ENCODE results near the gene BSND.
"Not testable (repeated sequence)": the region's sequence is repeated elsewhere in the genome, so short reads cannot be mapped to it uniquely, and the experiment has no call there.

Gene BSND

DNA sequence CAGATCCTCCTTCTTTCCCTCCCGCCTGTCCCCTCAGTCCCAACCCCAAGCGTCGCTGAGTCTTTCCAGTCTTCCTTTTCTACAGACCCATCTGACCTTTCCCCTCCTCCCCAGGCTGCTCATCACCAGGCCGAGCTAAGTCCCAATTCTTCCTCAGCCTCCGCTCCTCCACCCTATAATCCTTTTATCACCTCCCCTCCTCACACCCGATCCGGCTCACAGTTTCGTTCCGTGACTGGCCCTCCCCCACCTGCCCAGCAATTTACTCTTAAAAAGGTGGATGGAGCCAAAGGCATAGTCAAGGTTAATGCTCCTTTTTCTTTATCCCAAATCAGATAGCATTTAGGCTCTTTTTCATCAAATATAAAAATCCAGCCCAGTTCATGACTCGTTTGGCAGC, 25.4 kb downstream of the BSND start:
- DNase-seq, result not testable (repeated sequence)

DNA sequence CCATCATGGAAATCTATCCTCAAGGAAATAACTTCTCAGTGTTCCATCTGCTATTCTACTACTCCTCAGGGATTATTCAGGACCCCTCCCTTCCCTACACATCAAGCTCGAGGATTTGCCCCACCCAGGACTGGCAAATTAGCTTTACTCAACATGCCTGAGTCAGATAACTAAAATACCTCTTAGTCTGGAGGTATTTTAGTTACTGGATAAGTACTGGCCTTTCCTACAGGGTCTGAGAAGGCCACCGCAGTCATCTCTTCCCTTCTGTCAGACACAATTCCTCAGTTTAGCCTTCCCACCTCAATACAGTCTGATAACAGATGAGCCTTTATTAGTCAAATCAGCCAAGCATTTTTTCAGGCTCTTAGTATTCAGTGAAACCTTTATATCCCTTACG, 27.9 kb downstream of the BSND start:
- not testable (repeated sequence) for DNase-seq

DNA sequence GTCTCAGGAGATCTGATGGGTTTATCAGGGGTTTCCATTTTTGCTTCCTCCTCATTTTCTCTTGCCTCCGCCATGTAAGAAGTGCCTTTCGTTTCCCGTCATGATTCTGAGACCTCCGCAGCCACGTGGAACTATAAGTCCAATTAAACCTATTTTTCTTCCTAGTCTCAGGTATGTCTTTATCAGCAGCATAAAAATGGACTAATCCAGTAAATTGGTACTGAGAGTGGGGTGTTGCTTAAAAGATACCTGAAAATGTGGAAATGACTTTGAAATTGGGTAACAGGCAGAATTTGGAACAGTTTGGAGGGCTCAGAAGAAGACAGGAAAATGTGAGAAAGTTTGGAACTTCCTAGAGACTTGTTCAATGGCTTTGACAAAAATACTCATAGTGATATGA, 32.4 kb downstream of the BSND start:
- not testable (repeated sequence) for DNase-seq

GRCh38 chr1:55033265-55033614, 34.5 kb downstream of the BSND start:
- no peak for DNase-seq

- DNase-seq, result no peak
These were observed 35.9 kb downstream of the BSND start for GRCh38 chr1:55034476-55035133.

- peak; percentile 35 for DNase-seq
These were observed 37.2 kb downstream of the BSND start for GRCh38 chr1:55035904-55036303.

GRCh38 chr1:55037733-55038551, 39.2 kb downstream of the BSND start:
- DNase-seq, result no peak

GRCh38 chr1:55038552-55038838, 39.8 kb downstream of the BSND start:
- no peak for DNase-seq

DNA sequence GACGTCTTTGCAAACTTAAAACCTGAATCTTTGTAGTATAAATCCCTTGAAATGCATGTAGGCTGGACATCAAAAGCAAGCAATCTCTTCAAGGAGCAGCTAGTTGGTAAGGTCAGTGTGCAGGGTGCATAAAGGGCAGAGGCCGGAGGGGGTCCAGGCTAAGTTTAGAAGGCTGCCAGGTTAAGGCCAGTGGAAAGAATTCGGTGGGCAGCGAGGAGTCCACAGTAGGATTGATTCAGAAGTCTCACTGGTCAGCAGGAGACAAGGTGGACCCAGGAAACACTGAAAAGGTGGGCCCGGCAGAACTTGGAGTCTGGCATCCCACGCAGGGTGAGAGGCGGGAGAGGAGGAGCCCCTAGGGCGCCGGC, 40.2 kb downstream of the BSND start:
- DNase-seq, result no peak

DNA sequence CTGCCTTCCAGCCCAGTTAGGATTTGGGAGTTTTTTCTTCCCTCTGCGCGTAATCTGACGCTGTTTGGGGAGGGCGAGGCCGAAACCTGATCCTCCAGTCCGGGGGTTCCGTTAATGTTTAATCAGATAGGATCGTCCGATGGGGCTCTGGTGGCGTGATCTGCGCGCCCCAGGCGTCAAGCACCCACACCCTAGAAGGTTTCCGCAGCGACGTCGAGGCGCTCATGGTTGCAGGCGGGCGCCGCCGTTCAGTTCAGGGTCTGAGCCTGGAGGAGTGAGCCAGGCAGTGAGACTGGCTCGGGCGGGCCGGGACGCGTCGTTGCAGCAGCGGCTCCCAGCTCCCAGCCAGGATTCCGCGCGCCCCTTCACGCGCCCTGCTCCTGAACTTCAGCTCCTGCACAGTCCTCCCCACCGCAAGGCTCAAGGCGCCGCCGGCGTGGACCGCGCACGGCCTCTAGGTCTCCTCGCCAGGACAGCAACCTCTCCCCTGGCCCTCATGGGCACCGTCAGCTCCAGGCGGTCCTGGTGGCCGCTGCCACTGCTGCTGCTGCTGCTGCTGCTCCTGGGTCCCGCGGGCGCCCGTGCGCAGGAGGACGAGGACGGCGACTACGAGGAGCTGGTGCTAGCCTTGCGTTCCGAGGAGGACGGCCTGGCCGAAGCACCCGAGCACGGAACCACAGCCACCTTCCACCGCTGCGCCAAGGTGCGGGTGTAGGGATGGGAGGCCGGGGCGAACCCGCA, 40.8 kb downstream of the BSND start, which contains the start of gene PCSK9:
TSS of gene PCSK9 (plus strand) at position 207 of the 741 bp plus-strand sequence. CDS start at position 497, 290 bp downstream.
- peak; percentile 71 for DNase-seq

DNA sequence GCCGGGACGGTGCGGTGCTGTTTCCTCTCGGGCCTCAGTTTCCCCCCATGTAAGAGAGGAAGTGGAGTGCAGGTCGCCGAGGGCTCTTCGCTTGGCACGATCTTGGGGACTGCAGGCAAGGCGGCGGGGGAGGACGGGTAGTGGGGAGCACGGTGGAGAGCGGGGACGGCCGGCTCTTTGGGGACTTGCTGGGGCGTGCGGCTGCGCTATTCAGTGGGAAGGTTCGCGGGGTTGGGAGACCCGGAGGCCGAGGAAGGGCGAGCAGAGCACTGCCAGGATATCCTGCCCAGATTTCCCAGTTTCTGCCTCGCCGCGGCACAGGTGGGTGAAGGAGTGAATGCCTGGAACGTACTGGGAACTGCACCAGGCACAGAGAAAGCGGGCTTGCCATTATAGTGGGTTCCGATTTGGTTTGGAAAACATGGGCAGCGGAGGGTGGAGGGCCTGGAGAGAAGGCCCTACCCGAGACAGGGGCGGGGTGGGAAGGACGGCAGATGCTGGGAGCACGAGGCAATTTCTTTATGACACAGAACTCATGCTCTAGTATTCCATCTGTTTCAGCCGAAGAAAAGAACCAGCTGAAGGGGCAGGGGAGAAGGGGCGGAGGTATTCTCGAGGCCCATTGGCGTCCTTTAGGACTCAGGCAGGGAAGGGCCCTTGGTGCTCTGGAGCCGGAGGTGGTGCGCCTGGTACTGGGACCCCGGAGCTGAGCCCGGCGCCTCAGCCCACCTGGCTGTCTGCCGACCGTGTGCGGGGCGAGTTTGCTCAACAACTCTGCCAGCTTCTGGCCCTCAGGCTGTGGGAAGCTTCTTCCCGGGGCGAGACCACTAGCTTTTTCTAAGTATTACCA, 41.6 kb downstream of the BSND start:
- DNase-seq, result peak; percentile 34

GRCh38 chr1:55040933-55041494, 42.3 kb downstream of the BSND start:
- peak; percentile 26 for DNase-seq

DNA sequence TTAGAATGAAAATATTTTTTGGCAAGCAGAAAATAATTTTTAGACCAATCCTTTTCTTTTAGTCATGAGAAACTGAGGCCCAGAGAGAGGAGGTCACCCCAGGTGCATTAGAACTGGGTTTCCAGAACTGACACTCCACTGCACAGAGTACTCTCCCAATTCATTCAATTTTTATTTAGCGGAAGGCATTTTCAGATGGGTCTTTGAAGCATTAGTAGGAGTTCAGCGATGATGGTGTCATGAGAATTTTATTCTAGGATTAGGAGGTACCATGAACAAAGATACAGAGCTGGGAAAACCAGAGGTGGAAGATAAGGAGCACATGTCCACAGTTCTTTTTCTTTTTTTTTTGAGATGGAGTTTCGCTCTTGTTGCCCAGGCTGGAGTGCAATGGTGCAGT, 42.9 kb downstream of the BSND start:
- no peak for DNase-seq

- DNase-seq, result no peak
These were observed 44.3 kb downstream of the BSND start for GRCh38 chr1:55043011-55043410.

- no peak for DNase-seq
These were observed 45.0 kb downstream of the BSND start for GRCh38 chr1:55043726-55044125.

DNA sequence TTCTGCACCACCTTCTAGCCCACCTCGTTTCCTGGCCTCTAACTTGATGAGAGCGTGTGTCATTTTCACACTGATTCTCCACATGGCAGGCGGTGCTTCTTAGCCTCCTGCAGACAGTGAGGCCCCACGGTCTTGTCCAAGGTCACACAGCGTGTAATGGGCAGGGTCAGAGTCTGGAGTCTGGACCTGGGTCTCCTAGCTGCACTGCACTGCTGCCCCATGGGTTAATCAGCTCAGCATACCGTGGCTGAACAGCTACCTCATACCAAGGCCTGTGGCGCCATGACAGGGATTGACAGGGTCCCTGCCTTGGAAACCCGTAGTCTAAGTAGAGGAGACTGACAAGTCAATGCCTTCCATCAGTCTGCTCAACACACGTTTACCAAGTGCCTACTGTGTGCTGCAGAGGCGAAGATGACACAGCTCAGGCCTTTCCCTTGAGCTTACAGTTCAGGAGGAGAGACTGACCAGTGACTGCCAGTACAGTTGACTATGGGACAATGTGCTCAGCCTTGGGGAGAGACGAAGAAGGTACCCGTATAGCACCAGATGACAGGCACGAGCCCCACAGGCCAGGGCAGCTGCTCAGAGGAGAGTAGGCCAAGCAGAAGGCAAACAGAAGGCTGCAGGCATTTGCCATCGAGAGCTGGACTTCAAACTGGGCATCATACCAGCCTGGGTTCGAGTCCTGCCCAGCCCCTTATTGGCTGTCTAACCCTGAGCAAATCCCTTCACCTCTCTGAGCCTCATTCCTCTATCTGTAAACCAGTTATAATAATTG, 46.1 kb downstream of the BSND start:
- DNase-seq, result no peak

- DNase-seq, result no peak
These were observed 46.7 kb downstream of the BSND start for GRCh38 chr1:55045430-55045829.

- no peak for DNase-seq
These were observed 48.1 kb downstream of the BSND start for GRCh38 chr1:55046871-55047270.

- no peak for DNase-seq
These were observed 48.9 kb downstream of the BSND start for GRCh38 chr1:55047611-55048010.

- DNase-seq, result no peak
These were observed 49.9 kb downstream of the BSND start for GRCh38 chr1:55048453-55049270.
